ENCODE results near the gene PLIN1. TPM values are rescaled to one million over a fixed set of nuclear protein-coding genes. Genes with fewer than 3 reads are reported as not detected.

Gene PLIN1
- total RNA-seq, 4 donors from 2014 or later, result 465 to 1,383 (median 891) TPM

GRCh38 chr15:89628806-89629715 is 50.1 kb downstream of the PLIN1 start:
- ATAC-seq (ENCODE audit: low FRiP score), result no peak
- DNase-seq (ENCODE audit: low spot score), result no peak
- no peak for TF ChIP-seq CTCF (IDR thresholded peaks at IDR 0.05)

- TF ChIP-seq CTCF (IDR thresholded peaks at IDR 0.05), result no peak
- DNase-seq (ENCODE audit: low spot score) (no peak), ATAC-seq (ENCODE audit: low FRiP score) (no peak)
These were observed 50.9 kb downstream of the PLIN1 start for GRCh38 chr15:89628301-89628700.

- TF ChIP-seq CTCF (IDR thresholded peaks at IDR 0.05), result no peak
- ATAC-seq (ENCODE audit: low FRiP score), result no peak
These were observed 51.8 kb downstream of the PLIN1 start for GRCh38 chr15:89627256-89627970.

GRCh38 chr15:89625716-89626115 is 53.5 kb downstream of the PLIN1 start:
- DNase-seq (ENCODE audit: low spot score) (no peak), ATAC-seq (ENCODE audit: low FRiP score) (no peak)
- TF ChIP-seq CTCF (IDR thresholded peaks at IDR 0.05), result no peak

More at GRCh38 chr15:89627256-89627970, 51.8 kb downstream of the PLIN1 start:
- no peak for DNase-seq (ENCODE audit: low spot score)

- ATAC-seq (ENCODE audit: low FRiP score) (no peak), DNase-seq (ENCODE audit: low spot score) (no peak)
- no peak for TF ChIP-seq CTCF (IDR thresholded peaks at IDR 0.05)
These were observed 56.0 kb downstream of the PLIN1 start for GRCh38 chr15:89623165-89623564.

GRCh38 chr15:89621547-89621946 is 57.6 kb downstream of the PLIN1 start:
- no peak for TF ChIP-seq CTCF (IDR thresholded peaks at IDR 0.05)
- ATAC-seq (ENCODE audit: low FRiP score), result no peak
- DNase-seq (ENCODE audit: low spot score), result no peak

Measured in omental fat pad (tissue), 4 donors.